Pancreas (tissue), 10 donors: Measurements from ENCODE around the gene KIRREL1. TPM values are rescaled to one million over a fixed set of nuclear protein-coding genes. Genes with fewer than 3 reads are reported as not detected.

Source experiments
- ATAC-seq, 4 donors: fragments of 200-7000 bp; cut with Tn5 transposase; one replicate each; pipeline versions ENCODE4 v1.8.0 to v1.9.1; 2020; ENCODE audit warnings: mild to moderate bottlenecking in 4 of 4, moderate library complexity in 4 of 4
- DNase-seq, 6 donors: peaks; one replicate each; pipeline ENCODE4 v3.0.0-alpha.2; 2020
- FAIRE-seq: peaks from 2 replicates; lab custom pipeline; 2012; peaks lifted over from hg19 to GRCh38; lab: Jason Lieb, UNC
- H3K27ac ChIP-seq, 4 donors: fragments of 200-600 bp; sonication (generic); 1 replicate in 3 of 4; 2 replicates in 1 of 4; pipeline versions ENCODE4 v1.5.0 to v1.8.0; 2020
- H3K27me3 ChIP-seq, 4 donors: fragments of 200-600 bp; one replicate each; pipeline ENCODE4 v1.8.0; 2021
- H3K36me3 ChIP-seq, 3 donors: fragments of 200-600 bp; sonication (generic) in 1 of 3; one replicate each; pipeline versions ENCODE4 v1.5.0 to v1.8.0; 2020 to 2021
- H3K4me1 ChIP-seq, 3 donors: fragments of 200-600 bp; one replicate each; pipeline ENCODE4 v1.8.0; 2021
- H3K4me3 ChIP-seq, 4 donors: fragments of 200-600 bp; sonication (generic) in 2 of 4; one replicate each; pipeline versions ENCODE4 v1.5.0 to v1.8.0; 2020 to 2021
- H3K9me3 ChIP-seq, 4 donors: fragments of 200-600 bp; one replicate each; pipeline ENCODE4 v1.8.0; 2021
- WGBS, 2 donors: extraction: QIAGEN DNeasy Blood & Tissue Kit; methylation state at CpG; one replicate each; pipeline ENCODE4 v1.1.7; 2013; 5-methylcytosine and 5-hydroxymethylcytosine counted together
- intact Hi-C, 3 donors: fragments of 100-400 bp; cut with DNase I; formaldehyde crosslinking; loops; one replicate each; pipeline versions ENCODE4 v1.11.1 to v1.14.2; 2022
- polyA plus RNA-seq, 2 donors: library from polyadenylated mRNA; stranded (reverse); fragments of 200-250 nt; gene quantifications; one replicate each; pipeline ENCODE4 v1.2.3, GENCODE V29; 2013
- total RNA-seq, 6 donors: library from RNA; stranded (reverse); fragmentation: NEBNext Ultra II Directional in 4 of 6; extraction: Animal tissue kit (Norgen Biotek cat#: 25700) in 4 of 6; gene quantifications; one replicate each; pipeline versions ENCODE4 v1.2.1 to v1.2.4, GENCODE V29; 2021 to 2023
- TF ChIP-seq, protein P1 (sequence below), 4 donors: fragments of 200-600 bp; sonication (generic) in 3 of 4; IDR thresholded peaks; one replicate each; pipeline versions ENCODE4 v1.5.0 to v1.8.0; 2021; ENCODE audit warnings: antibody characterized with exemption in 4 of 4
- donor health status: healthy with polysubstance abuse.
- donor health status: DM: no; HTN: no; CAD: no; lungs with moderate emphysema.
- donor health status: DM: no; HTN: no; CAD: no.
- donor health status: control.
- donor health status: control.
- donor health status: Bipolar disorder and iron deficiency.
- donor health status: DM: yes; HTN: yes; CAD: no.
- donor health status: DM: no; HTN: no; CAD: no.
- donor health status: DM: no; HTN: no; CAD: no.
- donor health status: DM: yes; HTN: yes; CAD: no.

The KIRREL1 gene
- total and polyA plus RNA-seq, 8 donors = 1.9 to 13.0 (median 4.1) TPM

DNA sequence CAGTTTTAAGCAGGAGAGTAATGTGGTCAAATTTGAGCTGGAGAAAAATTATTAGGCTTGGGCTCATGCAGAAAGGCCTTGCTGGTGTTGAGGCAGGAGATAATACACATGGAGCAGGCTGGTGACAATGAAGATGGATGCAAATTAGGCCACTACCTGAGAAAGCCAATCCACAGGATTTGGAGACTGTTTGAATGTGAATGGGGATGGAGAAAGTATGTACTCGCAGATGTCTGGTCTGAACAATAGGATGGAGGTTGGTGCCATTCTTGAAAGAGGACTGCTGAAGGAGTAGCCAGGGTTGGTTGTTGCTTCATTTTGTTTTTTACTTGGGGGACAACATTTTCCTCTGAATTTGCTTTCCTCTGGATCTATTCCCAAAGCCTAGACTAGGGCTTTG is 8.0 kb upstream of the KIRREL1 start:
- Histone ChIP-seq H3K4me1 (no peaks in the 10 kb centered on the region), H3K36me3 (no peaks in the 10 kb centered on the region), H3K27me3 (no peaks in the 10 kb centered on the region), H3K27ac (no peak overlapping the region), H3K9me3 (no peaks in the 10 kb centered on the region), H3K4me3 (no peak overlapping the region)
- no peak for FAIRE-seq
- TF ChIP-seq, protein P1, sequence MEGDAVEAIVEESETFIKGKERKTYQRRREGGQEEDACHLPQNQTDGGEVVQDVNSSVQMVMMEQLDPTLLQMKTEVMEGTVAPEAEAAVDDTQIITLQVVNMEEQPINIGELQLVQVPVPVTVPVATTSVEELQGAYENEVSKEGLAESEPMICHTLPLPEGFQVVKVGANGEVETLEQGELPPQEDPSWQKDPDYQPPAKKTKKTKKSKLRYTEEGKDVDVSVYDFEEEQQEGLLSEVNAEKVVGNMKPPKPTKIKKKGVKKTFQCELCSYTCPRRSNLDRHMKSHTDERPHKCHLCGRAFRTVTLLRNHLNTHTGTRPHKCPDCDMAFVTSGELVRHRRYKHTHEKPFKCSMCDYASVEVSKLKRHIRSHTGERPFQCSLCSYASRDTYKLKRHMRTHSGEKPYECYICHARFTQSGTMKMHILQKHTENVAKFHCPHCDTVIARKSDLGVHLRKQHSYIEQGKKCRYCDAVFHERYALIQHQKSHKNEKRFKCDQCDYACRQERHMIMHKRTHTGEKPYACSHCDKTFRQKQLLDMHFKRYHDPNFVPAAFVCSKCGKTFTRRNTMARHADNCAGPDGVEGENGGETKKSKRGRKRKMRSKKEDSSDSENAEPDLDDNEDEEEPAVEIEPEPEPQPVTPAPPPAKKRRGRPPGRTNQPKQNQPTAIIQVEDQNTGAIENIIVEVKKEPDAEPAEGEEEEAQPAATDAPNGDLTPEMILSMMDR (IDR thresholded peaks at IDR 0.05) = no peak
- DNase-seq = no peak
- ATAC-seq = no peak
- intact Hi-C loops = loop anchor here in 1 of 3 donors (5.0 kb wide), 1 partner anchor 52 kb away; no protein-coding TSS in a partner anchor
- WGBS, 2 donors = 80 to 86% methylated on average over 1 of the region's 1 CpG

DNA sequence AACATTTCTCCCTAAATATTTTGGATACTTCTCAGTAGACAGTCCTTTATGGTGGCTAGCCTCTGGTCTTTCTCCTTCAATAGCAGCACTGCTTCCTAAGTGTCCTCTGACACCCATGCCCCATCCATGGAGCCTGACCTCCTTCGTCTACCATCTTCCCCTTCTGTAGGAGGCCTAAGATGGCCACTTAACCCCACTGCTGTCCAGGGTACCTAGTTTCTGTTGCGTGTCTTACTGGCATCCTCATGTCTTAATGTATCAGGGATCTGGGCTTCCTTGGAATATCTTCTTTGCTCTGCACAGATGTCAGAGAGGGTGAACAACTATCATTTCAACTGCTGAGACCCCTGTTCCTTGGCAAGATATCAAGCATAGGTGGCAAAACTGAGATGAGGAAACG is 5.4 kb upstream of the KIRREL1 start:
- no peaks in the 10 kb centered on the region for H3K36me3 ChIP-seq
- DNase-seq (no peak), ATAC-seq (no peak), FAIRE-seq (no peak)
- no peaks in the 10 kb centered on the region for H3K9me3 ChIP-seq
- 48 to 59% methylated on average over 3 of the region's 3 CpGs for WGBS, 2 donors
- H3K4me1 ChIP-seq = no peaks in the 10 kb centered on the region
- TF ChIP-seq, protein P1 (IDR thresholded peaks at IDR 0.05) = no peak
- intact Hi-C loops = loop anchor here in 1 of 3 donors (5.0 kb wide), 1 partner anchor 49 kb away; no protein-coding TSS in a partner anchor
- no peak overlapping the region for H3K27ac ChIP-seq
- peaks cover 0 to 5% (median 0%) of the 10 kb centered on the region in 4 donors for H3K27me3 ChIP-seq
- no peak overlapping the region for H3K4me3 ChIP-seq

DNA sequence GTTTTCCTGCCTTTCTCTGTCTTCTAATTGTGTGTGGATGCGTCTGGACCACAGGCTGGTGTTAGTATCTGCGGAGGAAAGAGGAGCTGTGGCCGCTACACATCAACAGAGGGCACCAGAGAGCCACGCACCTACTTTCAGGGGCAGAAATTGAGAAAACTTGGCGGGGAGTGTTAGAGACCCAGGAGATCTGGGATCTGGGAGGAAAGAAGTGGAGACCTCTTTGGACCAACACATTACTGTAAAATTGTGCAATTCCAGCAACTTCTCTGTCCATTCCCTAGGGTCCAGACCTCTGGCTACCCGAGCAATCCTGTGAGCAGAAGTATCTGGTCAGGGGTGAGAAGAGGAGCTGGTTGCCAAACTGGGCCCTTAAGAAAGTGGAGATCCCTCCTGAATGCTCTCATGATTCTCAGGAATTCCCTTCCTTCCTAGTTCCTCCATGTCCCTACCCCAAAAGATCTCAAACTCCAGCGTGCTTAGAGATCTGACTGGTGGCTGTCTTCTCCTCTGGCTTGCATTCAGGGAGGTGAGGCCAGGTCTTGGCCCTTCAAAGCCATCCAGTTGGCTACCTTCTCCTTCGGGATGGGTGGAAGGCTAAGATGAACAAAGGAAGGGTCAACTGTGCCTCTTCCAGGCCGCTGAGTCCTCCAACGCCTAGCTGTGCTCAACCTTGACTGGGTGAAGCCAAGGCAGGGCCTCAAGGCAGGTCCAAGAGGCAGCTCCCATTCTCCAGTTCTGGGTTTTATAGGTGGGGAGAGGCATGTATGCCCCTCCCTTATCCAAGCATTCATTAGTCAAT is 1.2 kb upstream of the KIRREL1 start:
- Histone ChIP-seq H3K4me1 (no peaks in the 10 kb centered on the region), H3K9me3 (no peaks in the 10 kb centered on the region), H3K4me3 (no peak overlapping the region), H3K27me3 (peaks cover 0 to 5% (median 0%) of the 10 kb centered on the region in 4 donors), H3K36me3 (no peaks in the 10 kb centered on the region), H3K27ac (no peak overlapping the region)
- ATAC-seq (peak; percentile 71 to 86 (median 80)), DNase-seq (peak in 4 of 6 donors; percentile 33 to 75 (median 65)), FAIRE-seq (no peak)
- intact Hi-C loops = loop anchor here in 1 of 3 donors (10.0 kb wide), 1 partner anchor 93 kb away; no protein-coding TSS in a partner anchor
- TF ChIP-seq, protein P1 (IDR thresholded peaks at IDR 0.05) = peak; percentile 57 to 86 (median 83)
- 39% methylated on average over 10 of the region's 10 CpGs for WGBS, 2 donors

DNA sequence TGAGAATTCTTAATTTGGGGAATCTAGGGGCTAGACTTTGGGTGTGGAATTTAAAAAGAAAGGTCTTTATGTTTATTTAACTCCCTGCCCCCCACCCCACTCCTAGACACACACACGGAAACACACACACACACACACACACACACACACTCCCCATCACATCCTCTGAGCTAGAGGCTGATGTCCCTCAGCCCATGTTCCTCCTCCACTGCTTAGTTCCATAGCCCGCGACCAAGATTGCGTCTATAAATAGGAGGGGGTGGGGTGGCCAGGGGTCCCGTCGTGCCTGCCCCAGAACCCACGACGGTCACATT is 655 bp upstream of the KIRREL1 start:
- H3K27ac ChIP-seq = no peak overlapping the region
- peak overlapping the region in 1 of 4 donors; percentile 68 for H3K4me3 ChIP-seq
- peak in 3 of 4 donors; percentile 5 to 20 (median 12) for ATAC-seq
- no peak for DNase-seq
- H3K36me3 ChIP-seq = no peaks in the 10 kb centered on the region
- no peak for FAIRE-seq
- H3K4me1 ChIP-seq = no peaks in the 10 kb centered on the region
- whole genome bisulfite sequencing, 2 donors = 20 to 25% methylated on average over 8 of the region's 8 CpGs
- peaks cover 0 to 5% (median 0%) of the 10 kb centered on the region in 4 donors for H3K27me3 ChIP-seq
- intact Hi-C loops = loop anchor here in 1 of 3 donors (10.0 kb wide), 1 partner anchor 92 kb away; no protein-coding TSS in a partner anchor
- TF ChIP-seq, protein P1 (IDR thresholded peaks at IDR 0.05) = no peak
- H3K9me3 ChIP-seq = no peaks in the 10 kb centered on the region
